Cardiac muscle cell (in vitro differentiated cells and primary cell): ENCODE results near the gene PLA2G4D. TPM values are rescaled to one million over a fixed set of nuclear protein-coding genes. Genes with fewer than 3 reads are reported as not detected.

Experiments used
- DNase-seq, 2 donors: peaks; one replicate each; pipeline versions ENCODE4 v3.0.0 to v3.0.0-alpha.2; 2010 to 2017; ENCODE audit warnings: low read depth in 1 of 2, low spot score in 1 of 2
- H3K27ac ChIP-seq: fragments of 200-600 bp; sonication (generic); 2 replicates; pipeline ENCODE4 v1.5.1; 2016
- H3K27me3 ChIP-seq: fragments of 200-600 bp; sonication (generic); 2 replicates; pipeline ENCODE4 v1.6.0; 2016; ENCODE audit warnings: control low read depth
- H3K36me3 ChIP-seq: fragments of 200-600 bp; sonication (generic); 2 replicates; pipeline ENCODE4 v1.5.1; 2016; ENCODE audit warnings: control low read depth
- H3K4me1 ChIP-seq: fragments of 200-600 bp; sonication (generic); 2 replicates; pipeline ENCODE4 v1.8.1; 2017; ENCODE audit warnings: low read depth, mild to moderate bottlenecking, mixed run types
- H3K4me3 ChIP-seq: fragments of 200-600 bp; sonication (generic); 2 replicates; pipeline ENCODE4 v1.5.1; 2016; ENCODE audit warnings: mild to moderate bottlenecking
- H3K9me3 ChIP-seq: fragments of 200-600 bp; sonication (generic); 2 replicates; pipeline ENCODE4 v1.5.1; 2017; ENCODE audit warnings: low read depth, mild to moderate bottlenecking, control low read depth
- polyA plus RNA-seq: library from polyadenylated mRNA; unstranded; fragments of >200 nt; fragmentation: Nextera tagmentation; extraction: Ambion mirVana; gene quantifications from 2 replicates; pipeline ENCODE4 v1.2.1, GENCODE V29; 2016
- total RNA-seq: library from RNA; depleted of rRNA; stranded (reverse); fragments of >200 nt; gene quantifications from 2 replicates; pipeline ENCODE4 v1.2.3, GENCODE V29; 2016
- TF ChIP-seq, protein P1 (sequence below): IDR thresholded peaks from 2 replicates; pipeline ENCODE4 v1.5.1; 2012; ENCODE audit warnings: low read depth, mild to moderate bottlenecking, low read length

Gene PLA2G4D
- total and polyA plus RNA-seq, 2 experiments from 2014 or later, result 0.03 to 0.16 TPM

GRCh38 chr15:42065033-42065432 lies 29.3 kb downstream of the PLA2G4D start:
- Histone ChIP-seq H3K27me3 (no peaks in the 10 kb centered on the region), H3K4me1 (no peaks in the 10 kb centered on the region), H3K4me3 (no peak overlapping the region), H3K27ac (no peak overlapping the region), H3K9me3 (no peaks in the 10 kb centered on the region), H3K36me3 (no peaks in the 10 kb centered on the region)
- TF ChIP-seq, protein P1, sequence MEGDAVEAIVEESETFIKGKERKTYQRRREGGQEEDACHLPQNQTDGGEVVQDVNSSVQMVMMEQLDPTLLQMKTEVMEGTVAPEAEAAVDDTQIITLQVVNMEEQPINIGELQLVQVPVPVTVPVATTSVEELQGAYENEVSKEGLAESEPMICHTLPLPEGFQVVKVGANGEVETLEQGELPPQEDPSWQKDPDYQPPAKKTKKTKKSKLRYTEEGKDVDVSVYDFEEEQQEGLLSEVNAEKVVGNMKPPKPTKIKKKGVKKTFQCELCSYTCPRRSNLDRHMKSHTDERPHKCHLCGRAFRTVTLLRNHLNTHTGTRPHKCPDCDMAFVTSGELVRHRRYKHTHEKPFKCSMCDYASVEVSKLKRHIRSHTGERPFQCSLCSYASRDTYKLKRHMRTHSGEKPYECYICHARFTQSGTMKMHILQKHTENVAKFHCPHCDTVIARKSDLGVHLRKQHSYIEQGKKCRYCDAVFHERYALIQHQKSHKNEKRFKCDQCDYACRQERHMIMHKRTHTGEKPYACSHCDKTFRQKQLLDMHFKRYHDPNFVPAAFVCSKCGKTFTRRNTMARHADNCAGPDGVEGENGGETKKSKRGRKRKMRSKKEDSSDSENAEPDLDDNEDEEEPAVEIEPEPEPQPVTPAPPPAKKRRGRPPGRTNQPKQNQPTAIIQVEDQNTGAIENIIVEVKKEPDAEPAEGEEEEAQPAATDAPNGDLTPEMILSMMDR, result no peak
- no peak for DNase-seq

DNA sequence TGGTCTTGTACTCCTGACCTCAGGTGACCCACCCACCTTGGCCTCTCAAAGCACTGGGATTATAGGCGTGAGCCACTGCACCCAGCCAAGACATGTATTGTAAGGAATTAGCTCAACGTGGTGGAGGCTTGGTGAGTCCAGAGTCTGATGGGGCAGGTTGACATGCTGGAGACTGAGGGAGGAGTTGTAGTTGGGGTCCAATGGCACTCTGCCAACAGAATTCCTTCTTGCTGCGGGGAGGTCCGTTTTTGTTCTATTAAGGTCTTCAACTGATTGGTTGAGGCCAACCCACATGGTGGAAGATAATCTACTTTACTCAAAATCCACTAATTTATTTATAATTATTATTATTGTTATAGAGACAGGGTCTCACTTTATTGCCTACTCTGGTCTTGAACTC lies 30.1 kb downstream of the PLA2G4D start:
- Histone ChIP-seq H3K9me3 (no peaks in the 10 kb centered on the region), H3K36me3 (no peaks in the 10 kb centered on the region), H3K27ac (no peak overlapping the region), H3K4me1 (no peaks in the 10 kb centered on the region), H3K27me3 (no peaks in the 10 kb centered on the region), H3K4me3 (no peak overlapping the region)
- TF ChIP-seq, protein P1, result no peak
- DNase-seq, result no peak

DNA sequence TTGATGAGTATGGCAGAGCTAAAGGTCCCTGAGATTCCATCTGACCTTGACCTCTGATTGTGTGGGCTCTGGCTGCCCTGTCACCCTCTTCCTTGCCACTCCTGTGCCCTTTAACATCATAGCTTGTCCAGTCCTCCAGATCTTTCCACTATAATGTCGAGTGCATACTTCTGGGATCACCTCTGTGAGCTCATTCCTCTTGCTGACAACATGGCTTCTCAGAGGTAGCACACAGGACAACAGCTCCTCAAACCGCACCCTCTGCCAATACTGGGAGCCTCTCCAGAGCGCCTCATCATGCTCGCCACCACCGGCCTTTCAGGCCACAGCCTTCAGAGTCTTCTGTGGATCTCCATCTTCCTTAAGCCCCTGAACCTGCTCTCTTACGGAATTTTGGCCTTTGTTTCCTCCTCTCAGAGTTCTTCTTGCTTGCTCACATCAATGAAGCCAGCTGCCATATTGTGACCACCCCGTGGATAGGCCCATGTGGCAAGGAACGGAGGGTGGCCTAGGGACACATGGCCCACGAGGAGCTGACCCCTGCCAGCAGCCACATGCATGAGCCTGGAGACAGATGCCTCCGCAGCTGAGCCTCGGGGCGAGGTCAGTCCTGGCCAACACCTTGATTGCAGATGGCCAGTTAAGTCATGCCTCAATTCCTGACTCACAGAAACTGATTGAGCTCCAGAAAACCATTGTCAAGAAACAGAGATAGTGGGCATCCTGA lies 31.1 kb downstream of the PLA2G4D start:
- Histone ChIP-seq H3K4me3 (no peak overlapping the region), H3K27ac (no peak overlapping the region), H3K9me3 (no peaks in the 10 kb centered on the region), H3K36me3 (no peaks in the 10 kb centered on the region), H3K4me1 (no peaks in the 10 kb centered on the region), H3K27me3 (no peaks in the 10 kb centered on the region)
- TF ChIP-seq, protein P1, result no peak
- no peak for DNase-seq

DNA sequence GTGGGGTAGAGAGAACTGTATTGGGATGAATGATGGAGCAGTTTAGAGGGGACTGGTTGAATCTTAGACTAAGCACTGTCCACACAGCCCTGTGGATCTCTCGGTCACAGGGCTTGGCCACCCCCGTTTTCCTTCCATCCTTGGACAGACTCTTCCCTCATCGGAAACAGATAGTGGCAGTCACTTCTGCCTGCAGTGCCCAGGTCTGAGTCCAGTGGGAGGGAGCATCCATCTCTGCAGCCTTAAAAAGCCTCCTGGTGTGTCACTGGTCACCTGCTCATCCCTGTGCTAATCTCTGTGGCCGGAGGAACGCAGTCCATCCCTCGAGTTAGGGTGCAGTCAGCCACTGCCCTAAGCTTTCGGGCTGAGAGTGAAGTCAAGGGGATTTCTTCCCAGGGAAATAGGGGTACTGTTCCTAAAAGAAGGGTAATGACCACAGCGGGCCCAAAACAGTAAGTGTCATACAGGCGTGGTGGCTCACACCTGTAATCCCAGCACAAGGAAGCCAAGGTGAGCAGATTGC lies 32.0 kb downstream of the PLA2G4D start:
- Histone ChIP-seq H3K36me3 (no peaks in the 10 kb centered on the region), H3K4me3 (no peak overlapping the region), H3K27me3 (no peaks in the 10 kb centered on the region), H3K4me1 (peaks cover 2% of the 10 kb centered on the region), H3K27ac (no peak overlapping the region), H3K9me3 (no peaks in the 10 kb centered on the region)
- TF ChIP-seq, protein P1, result no peak
- DNase-seq, result no peak

DNA sequence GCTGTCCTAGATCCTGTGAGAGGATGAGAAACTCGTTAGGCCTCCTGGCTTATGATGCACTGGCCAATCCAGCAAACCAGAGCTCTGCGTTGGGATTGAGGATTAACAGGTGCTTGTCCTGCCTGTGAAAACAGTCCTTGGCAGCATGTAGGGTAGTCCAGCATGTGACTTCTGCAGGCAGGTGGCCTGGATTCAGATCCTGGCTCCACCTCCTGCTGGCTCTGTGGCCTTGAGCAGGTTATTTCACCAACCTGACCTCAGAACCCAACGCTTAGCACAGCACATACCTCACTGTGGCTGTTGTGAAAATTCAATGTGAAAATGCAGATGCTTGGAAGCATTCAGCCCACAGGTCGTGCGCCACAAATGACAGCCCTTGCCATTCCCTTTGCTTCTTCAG lies 33.6 kb downstream of the PLA2G4D start:
- Histone ChIP-seq H3K9me3 (no peaks in the 10 kb centered on the region), H3K27ac (no peak overlapping the region), H3K27me3 (no peaks in the 10 kb centered on the region), H3K4me3 (no peak overlapping the region), H3K4me1 (peaks cover 3% of the 10 kb centered on the region), H3K36me3 (no peaks in the 10 kb centered on the region)
- DNase-seq, result no peak
- TF ChIP-seq, protein P1, result no peak
